ENCODE measurements around the gene PARP16.

The PARP16 gene

GRCh38 chr15:65264863-65265430 is 21.7 kb downstream of the PARP16 start:
- Histone ChIP-seq H3K36me3 (ENCODE audit: control insufficient read depth, low read depth, low read length) (peaks cover 5% of the 10 kb centered on the region), H3K4me1 (ENCODE audit: control insufficient read depth, low read depth, low read length) (peaks cover 15% of the 10 kb centered on the region), H3K27me3 (ENCODE audit: control insufficient read depth, insufficient read depth, low read length) (no peaks in the 10 kb centered on the region), H3K9me3 (ENCODE audit: control insufficient read depth, low read depth, low read length) (no peaks in the 10 kb centered on the region), H3K4me3 (ENCODE audit: low read length) (no peak overlapping the region), H3K9ac (ENCODE audit: low read length) (no peak overlapping the region), H3K27ac (ENCODE audit: low read length) (no peak overlapping the region)

DNA sequence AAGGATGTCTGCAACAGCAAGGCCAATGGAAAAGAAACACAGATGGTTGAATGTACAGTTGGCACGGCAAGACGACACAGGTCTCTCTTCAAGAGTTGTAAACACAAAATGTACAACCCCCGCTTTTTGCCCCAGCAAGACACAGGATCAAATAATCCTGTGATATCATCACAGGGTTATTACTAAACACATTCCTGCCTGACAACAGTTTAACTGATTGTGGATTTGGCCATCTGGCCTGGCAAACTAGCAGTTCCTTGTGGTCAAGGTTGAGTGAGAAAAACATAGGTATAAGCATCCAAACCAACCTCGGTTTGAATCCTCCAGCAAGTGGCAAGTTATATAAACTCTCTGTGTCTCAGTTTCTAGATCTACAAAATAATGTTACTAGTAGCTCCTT is 23.4 kb downstream of the PARP16 start:
- Histone ChIP-seq H3K4me1 (ENCODE audit: control insufficient read depth, low read depth, low read length) (peaks cover 15% of the 10 kb centered on the region), H3K4me3 (ENCODE audit: low read length) (no peak overlapping the region), H3K27me3 (ENCODE audit: control insufficient read depth, insufficient read depth, low read length) (no peaks in the 10 kb centered on the region), H3K27ac (ENCODE audit: low read length) (no peak overlapping the region), H3K9me3 (ENCODE audit: control insufficient read depth, low read depth, low read length) (no peaks in the 10 kb centered on the region), H3K9ac (ENCODE audit: low read length) (no peak overlapping the region), H3K36me3 (ENCODE audit: control insufficient read depth, low read depth, low read length) (peaks cover 6% of the 10 kb centered on the region)

GRCh38 chr15:65260968-65261367 is 25.7 kb downstream of the PARP16 start:
- H3K9me3 ChIP-seq (ENCODE audit: control insufficient read depth, low read depth, low read length), result no peaks in the 10 kb centered on the region
- no peak overlapping the region for H3K9ac ChIP-seq (ENCODE audit: low read length)
- peaks cover 6% of the 10 kb centered on the region for H3K36me3 ChIP-seq (ENCODE audit: control insufficient read depth, low read depth, low read length)
- H3K27ac ChIP-seq (ENCODE audit: low read length), result no peak overlapping the region
- H3K4me1 ChIP-seq (ENCODE audit: control insufficient read depth, low read depth, low read length), result peaks cover 11% of the 10 kb centered on the region
- H3K4me3 ChIP-seq (ENCODE audit: low read length), result no peak overlapping the region
- no peaks in the 10 kb centered on the region for H3K27me3 ChIP-seq (ENCODE audit: control insufficient read depth, insufficient read depth, low read length)

- Histone ChIP-seq H3K27ac (ENCODE audit: low read length) (no peak overlapping the region), H3K36me3 (ENCODE audit: control insufficient read depth, low read depth, low read length) (peaks cover 6% of the 10 kb centered on the region), H3K4me3 (ENCODE audit: low read length) (no peak overlapping the region), H3K27me3 (ENCODE audit: control insufficient read depth, insufficient read depth, low read length) (no peaks in the 10 kb centered on the region), H3K9me3 (ENCODE audit: control insufficient read depth, low read depth, low read length) (no peaks in the 10 kb centered on the region), H3K9ac (ENCODE audit: low read length) (no peak overlapping the region), H3K4me1 (ENCODE audit: control insufficient read depth, low read depth, low read length) (no peaks in the 10 kb centered on the region)
Measured at GRCh38 chr15:65259367-65259797, 27.3 kb downstream of the PARP16 start.

DNA sequence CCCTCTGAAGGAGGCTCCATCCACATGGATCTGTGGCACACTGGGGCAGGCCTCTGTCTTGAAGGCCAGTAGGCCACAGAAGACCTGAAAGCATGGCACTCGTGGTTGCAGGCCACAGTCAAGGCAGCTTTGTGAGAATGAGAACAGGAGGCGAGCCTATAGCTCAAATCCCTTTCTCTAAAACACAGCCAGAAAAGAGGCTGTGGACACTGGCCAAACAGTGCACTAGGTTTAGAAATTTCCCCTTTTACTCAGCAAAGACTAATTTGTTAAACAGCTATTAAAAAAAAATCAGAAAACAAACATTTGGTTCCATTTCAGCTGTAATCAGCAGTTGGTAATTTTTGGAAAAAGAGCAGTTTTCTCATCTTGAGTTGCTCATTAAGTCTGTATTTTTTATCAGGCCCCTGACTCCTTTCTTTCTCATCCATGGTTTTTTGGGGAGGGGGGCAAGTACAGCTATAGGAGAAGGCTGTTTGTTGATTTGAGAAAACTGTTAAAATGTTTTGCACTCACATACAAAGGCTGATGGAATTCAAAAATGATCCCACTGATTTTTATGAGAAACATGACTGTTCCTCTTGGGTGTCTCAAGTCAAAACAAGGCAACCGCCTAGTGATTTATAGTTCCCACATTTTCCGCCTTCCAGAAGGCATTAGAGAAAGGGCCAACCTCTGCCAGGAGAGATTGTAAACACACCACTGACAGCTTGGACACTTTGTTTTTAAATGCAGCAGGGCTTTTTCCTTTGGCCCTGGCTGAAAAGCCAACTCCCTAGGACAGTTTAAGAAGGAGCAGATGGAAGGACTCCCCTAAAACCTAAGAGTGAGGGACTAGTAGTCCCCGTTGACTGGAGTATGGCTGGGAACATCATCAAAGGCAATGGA is 28.1 kb downstream of the PARP16 start:
- no peak overlapping the region for H3K9ac ChIP-seq (ENCODE audit: low read length)
- no peaks in the 10 kb centered on the region for H3K9me3 ChIP-seq (ENCODE audit: control insufficient read depth, low read depth, low read length)
- peaks cover 6% of the 10 kb centered on the region for H3K36me3 ChIP-seq (ENCODE audit: control insufficient read depth, low read depth, low read length)
- no peak overlapping the region for H3K27ac ChIP-seq (ENCODE audit: low read length)
- no peaks in the 10 kb centered on the region for H3K27me3 ChIP-seq (ENCODE audit: control insufficient read depth, insufficient read depth, low read length)
- H3K4me1 ChIP-seq (ENCODE audit: control insufficient read depth, low read depth, low read length), result no peaks in the 10 kb centered on the region
- H3K4me3 ChIP-seq (ENCODE audit: low read length), result no peak overlapping the region

DNA sequence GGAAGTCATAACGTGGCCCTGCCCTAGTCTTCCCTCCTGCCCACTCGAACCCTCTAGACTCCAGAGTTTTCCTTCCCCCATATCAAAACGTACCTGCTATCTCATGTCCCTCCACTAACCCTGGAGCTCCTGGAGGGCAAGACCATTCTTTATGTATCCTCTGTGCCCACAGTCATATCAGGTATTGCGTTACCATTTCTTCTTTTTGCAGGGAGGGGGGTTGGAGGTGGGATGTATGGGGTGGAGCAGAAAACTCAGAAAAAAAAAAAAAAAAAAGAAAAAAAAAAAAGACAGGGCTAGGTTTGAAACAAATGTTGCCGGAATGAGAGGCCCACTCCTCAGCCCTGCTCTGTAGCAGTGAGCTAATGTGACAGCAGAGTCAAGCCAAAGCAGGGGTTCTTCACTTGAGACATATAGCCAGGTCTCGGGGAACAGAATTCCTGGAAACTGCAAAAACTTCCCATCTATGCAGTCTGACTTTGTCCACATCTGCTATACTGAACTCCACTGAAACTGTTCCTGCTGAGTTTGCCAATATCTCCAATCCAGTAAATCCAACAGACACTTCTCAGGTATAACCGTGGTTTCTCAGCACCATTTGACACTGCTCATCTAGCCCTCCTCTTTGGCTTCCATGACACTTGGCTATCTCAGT is 31.1 kb downstream of the PARP16 start:
- Histone ChIP-seq H3K9ac (ENCODE audit: low read length) (no peak overlapping the region), H3K9me3 (ENCODE audit: control insufficient read depth, low read depth, low read length) (no peaks in the 10 kb centered on the region), H3K4me3 (ENCODE audit: low read length) (no peak overlapping the region), H3K27me3 (ENCODE audit: control insufficient read depth, insufficient read depth, low read length) (no peaks in the 10 kb centered on the region), H3K4me1 (ENCODE audit: control insufficient read depth, low read depth, low read length) (no peaks in the 10 kb centered on the region), H3K36me3 (ENCODE audit: control insufficient read depth, low read depth, low read length) (peaks cover 6% of the 10 kb centered on the region), H3K27ac (ENCODE audit: low read length) (no peak overlapping the region)

DNA sequence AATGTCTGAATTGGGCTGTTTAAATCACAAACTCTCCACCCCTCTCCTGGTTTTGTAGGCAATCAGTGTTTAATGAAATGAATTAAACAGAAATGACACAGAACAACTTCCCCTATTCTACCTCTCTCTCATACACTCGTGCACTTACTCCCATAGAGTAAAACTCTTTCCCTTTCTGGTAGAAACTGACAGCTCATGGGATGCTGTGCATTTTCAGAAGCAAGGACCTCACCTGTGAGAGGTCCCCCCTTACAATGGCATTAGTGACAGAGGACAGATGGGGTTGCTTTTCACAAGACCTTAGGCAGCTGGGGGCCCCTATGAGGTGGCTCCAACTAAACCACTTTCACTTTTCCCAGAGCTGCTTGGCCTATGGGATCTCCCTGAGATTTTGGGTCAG is 31.9 kb downstream of the PARP16 start:
- no peaks in the 10 kb centered on the region for H3K4me1 ChIP-seq (ENCODE audit: control insufficient read depth, low read depth, low read length)
- H3K36me3 ChIP-seq (ENCODE audit: control insufficient read depth, low read depth, low read length), result no peaks in the 10 kb centered on the region
- H3K27me3 ChIP-seq (ENCODE audit: control insufficient read depth, insufficient read depth, low read length), result no peaks in the 10 kb centered on the region
- no peak overlapping the region for H3K4me3 ChIP-seq (ENCODE audit: low read length)
- no peak overlapping the region for H3K27ac ChIP-seq (ENCODE audit: low read length)
- no peaks in the 10 kb centered on the region for H3K9me3 ChIP-seq (ENCODE audit: control insufficient read depth, low read depth, low read length)
- no peak overlapping the region for H3K9ac ChIP-seq (ENCODE audit: low read length)

GRCh38 chr15:65254356-65254755 is 32.3 kb downstream of the PARP16 start:
- no peaks in the 10 kb centered on the region for H3K9me3 ChIP-seq (ENCODE audit: control insufficient read depth, low read depth, low read length)
- no peaks in the 10 kb centered on the region for H3K36me3 ChIP-seq (ENCODE audit: control insufficient read depth, low read depth, low read length)
- no peak overlapping the region for H3K9ac ChIP-seq (ENCODE audit: low read length)
- no peak overlapping the region for H3K27ac ChIP-seq (ENCODE audit: low read length)
- no peaks in the 10 kb centered on the region for H3K27me3 ChIP-seq (ENCODE audit: control insufficient read depth, insufficient read depth, low read length)
- H3K4me1 ChIP-seq (ENCODE audit: control insufficient read depth, low read depth, low read length), result no peaks in the 10 kb centered on the region
- no peak overlapping the region for H3K4me3 ChIP-seq (ENCODE audit: low read length)

GRCh38 chr15:65249641-65250040 is 37.0 kb downstream of the PARP16 start:
- H3K4me1 ChIP-seq (ENCODE audit: control insufficient read depth, low read depth, low read length), result no peaks in the 10 kb centered on the region
- no peak overlapping the region for H3K4me3 ChIP-seq (ENCODE audit: low read length)
- no peak overlapping the region for H3K9ac ChIP-seq (ENCODE audit: low read length)
- H3K36me3 ChIP-seq (ENCODE audit: control insufficient read depth, low read depth, low read length), result no peaks in the 10 kb centered on the region
- H3K27me3 ChIP-seq (ENCODE audit: control insufficient read depth, insufficient read depth, low read length), result no peaks in the 10 kb centered on the region
- no peak overlapping the region for H3K27ac ChIP-seq (ENCODE audit: low read length)
- H3K9me3 ChIP-seq (ENCODE audit: control insufficient read depth, low read depth, low read length), result no peaks in the 10 kb centered on the region

GRCh38 chr15:65248511-65249255 is 38.0 kb downstream of the PARP16 start:
- Histone ChIP-seq H3K27ac (ENCODE audit: low read length) (no peak overlapping the region), H3K4me1 (ENCODE audit: control insufficient read depth, low read depth, low read length) (no peaks in the 10 kb centered on the region), H3K27me3 (ENCODE audit: control insufficient read depth, insufficient read depth, low read length) (no peaks in the 10 kb centered on the region), H3K9ac (ENCODE audit: low read length) (no peak overlapping the region), H3K4me3 (ENCODE audit: low read length) (no peak overlapping the region), H3K9me3 (ENCODE audit: control insufficient read depth, low read depth, low read length) (no peaks in the 10 kb centered on the region), H3K36me3 (ENCODE audit: control insufficient read depth, low read depth, low read length) (no peaks in the 10 kb centered on the region)

DNA sequence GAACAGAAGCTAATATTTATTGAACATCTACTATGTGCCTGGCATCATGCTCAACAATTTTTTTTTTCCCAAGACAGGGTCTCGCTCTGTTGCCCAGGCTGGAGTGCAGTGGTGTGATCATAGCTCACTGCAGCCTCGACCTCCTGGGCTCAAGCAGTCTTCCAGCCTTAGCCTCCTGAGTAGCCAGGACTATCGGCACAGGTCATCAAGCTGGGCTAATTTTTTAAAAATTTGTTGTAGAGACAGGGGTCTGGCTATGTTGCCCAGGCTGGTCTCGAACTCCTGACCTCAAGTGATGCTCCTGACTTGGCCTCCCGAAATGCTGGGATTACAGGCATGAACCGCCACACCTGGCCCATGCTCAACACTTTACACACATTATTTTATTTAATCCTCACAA is 39.7 kb downstream of the PARP16 start:
- Histone ChIP-seq H3K36me3 (ENCODE audit: control insufficient read depth, low read depth, low read length) (no peaks in the 10 kb centered on the region), H3K4me3 (ENCODE audit: low read length) (no peak overlapping the region), H3K27me3 (ENCODE audit: control insufficient read depth, insufficient read depth, low read length) (no peaks in the 10 kb centered on the region), H3K9ac (ENCODE audit: low read length) (no peak overlapping the region), H3K9me3 (ENCODE audit: control insufficient read depth, low read depth, low read length) (no peaks in the 10 kb centered on the region), H3K4me1 (ENCODE audit: control insufficient read depth, low read depth, low read length) (no peaks in the 10 kb centered on the region), H3K27ac (ENCODE audit: low read length) (no peak overlapping the region)

Measured in iPS-18a (cell line).